H1 (cell line): Measurements from ENCODE around the gene PPP1R10. TPM values are rescaled to one million over a fixed set of nuclear protein-coding genes. Genes with fewer than 3 reads are reported as not detected.

Experiments used
- BRCA1 ChIP-seq: IDR thresholded peaks from 2 replicates; pipeline ENCODE4 v1.6.1; 2012; ENCODE audit warnings: low read depth, low read length, improper control_type of control experiment
- EP300 ChIP-seq, 2 experiments: IDR thresholded peaks; 1 replicate in 1 of 2; 2 replicates in 1 of 2; pipeline ENCODE4 v1.6.1; 2011 to 2012; ENCODE audit warnings: low read depth in 2 of 2, low read length in 2 of 2, mild to moderate bottlenecking in 2 of 2, borderline replicate concordance in 1 of 2, inconsistent platforms in 1 of 2, moderate library complexity in 1 of 2
- JUN ChIP-seq: IDR thresholded peaks from 2 replicates; pipeline ENCODE4 v1.6.1; 2011; ENCODE audit warnings: low read depth, mild to moderate bottlenecking, improper control_type of control experiment, low read length
- POU5F1 ChIP-seq: IDR thresholded peaks from 2 replicates; pipeline ENCODE4 v1.6.1; 2011; ENCODE audit warnings: low read depth, mild to moderate bottlenecking, low read length, moderate library complexity
- SAP30 ChIP-seq: fragments of 300-600 bp; sonication (generic); IDR thresholded peaks from 2 replicates; pipeline ENCODE4 v1.7.1; 2012; ENCODE audit warnings: low read length, moderate library complexity, mild to moderate bottlenecking, inconsistent platforms; ENCODE audit not compliant: insufficient read depth, insufficient replicate concordance
- SIN3A ChIP-seq, 2 experiments: IDR thresholded peaks in 1 of 2; conservative IDR thresholded peaks in 1 of 2; 2 replicates each; pipeline ENCODE4 v1.6.1; 2011 to 2012; ENCODE audit warnings: low read length in 2 of 2, improper control_type of control experiment in 1 of 2, low read depth in 1 of 2, mild to moderate bottlenecking in 1 of 2
- SIX5 ChIP-seq: IDR thresholded peaks from 2 replicates; pipeline ENCODE4 v1.6.1; 2011; ENCODE audit warnings: mild to moderate bottlenecking, low read depth, low read length
- TAF7 ChIP-seq: optimal IDR thresholded peaks from 2 replicates; pipeline ENCODE3; 2011; ENCODE audit warnings: low read depth, mild to moderate bottlenecking, inconsistent platforms, low read length, moderate library complexity, borderline replicate concordance
- TCF12 ChIP-seq: IDR thresholded peaks from 2 replicates; pipeline ENCODE4 v1.6.1; 2011; ENCODE audit warnings: low read depth, mild to moderate bottlenecking, low read length
- polyA plus RNA-seq, 7 experiments: library from polyadenylated mRNA; depleted of rRNA in 3 of 7; stranded (reverse) in 5 of 7; unstranded in 2 of 7; fragments of >200 nt in 5 of 7; fragments of 200-250 nt in 2 of 7; gene quantifications; 1 replicate in 5 of 7; 2 replicates in 1 of 7; 4 replicates in 1 of 7; pipeline versions ENCODE4 v1.2.1 to v1.2.3, GENCODE V29; 2011 to 2013; ENCODE audit warnings: missing spikeins in 2 of 7, mixed read lengths in 2 of 7
- total RNA-seq: library from RNA; stranded (reverse); fragmentation: NEBNext Ultra II Directional; extraction: Animal tissue kit (Norgen Biotek cat#: 25700); gene quantifications from 2 replicates; pipeline ENCODE4 v1.2.1, GENCODE V29; 2021
- TF ChIP-seq, protein P1 (sequence below): IDR thresholded peaks from 2 replicates; pipeline ENCODE4 v1.6.1; 2012; ENCODE audit warnings: low read length, inconsistent platforms

Gene PPP1R10
- total and polyA plus RNA-seq, 2 of the 8 experiments (the other 6 are each of a cell fraction or from before 2014, with no cell fraction given): 23.9 to 89.1 TPM

- TF ChIP-seq, protein P1, sequence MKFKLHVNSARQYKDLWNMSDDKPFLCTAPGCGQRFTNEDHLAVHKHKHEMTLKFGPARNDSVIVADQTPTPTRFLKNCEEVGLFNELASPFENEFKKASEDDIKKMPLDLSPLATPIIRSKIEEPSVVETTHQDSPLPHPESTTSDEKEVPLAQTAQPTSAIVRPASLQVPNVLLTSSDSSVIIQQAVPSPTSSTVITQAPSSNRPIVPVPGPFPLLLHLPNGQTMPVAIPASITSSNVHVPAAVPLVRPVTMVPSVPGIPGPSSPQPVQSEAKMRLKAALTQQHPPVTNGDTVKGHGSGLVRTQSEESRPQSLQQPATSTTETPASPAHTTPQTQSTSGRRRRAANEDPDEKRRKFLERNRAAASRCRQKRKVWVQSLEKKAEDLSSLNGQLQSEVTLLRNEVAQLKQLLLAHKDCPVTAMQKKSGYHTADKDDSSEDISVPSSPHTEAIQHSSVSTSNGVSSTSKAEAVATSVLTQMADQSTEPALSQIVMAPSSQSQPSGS: no peak; the same call in 1 of the 2 replicates
- TF ChIP-seq BRCA1 (0 out of 2 replicates have a peak, but pooled peaks have one; percentile 42), POU5F1 (no peak), JUN (no peak), EP300 (IDR thresholded peaks at IDR 0.05; ENCODE audit: borderline replicate concordance in 1 of 2, low read depth in 2 of 2, low read length in 2 of 2) (peak in 1 of 2 experiments; percentile 99; a peak in 2 of 3 replicates), TAF7 (peak; percentile 81), SIX5 (peak; percentile 21; the same call in 1 of the 2 replicates), TCF12 (0 out of 2 replicates have a peak, but pooled peaks have one; percentile 36), SAP30 (peak; percentile 64), SIN3A (conservative IDR thresholded peaks at IDR 0.05 in 1 of 2, IDR thresholded peaks at IDR 0.05 in 1 of 2; ENCODE audit: low read depth in 1 of 2, low read length in 2 of 2) (peak in 1 of 2 experiments; percentile 87; a peak in 2 of 4 replicates)
- TF ChIP-seq, all 59 proteins: peak for 21
These were observed 60.8 kb downstream of the PPP1R10 start, which contains the start of gene GNL1 (continued) for GRCh38 chr6:30556066-30556905.
